ENCODE results near the gene SF3A1. TPM values are rescaled to one million over a fixed set of nuclear protein-coding genes. Genes with fewer than 3 reads are reported as not detected.

SF3A1 gene
- total and polyA plus RNA-seq, 9 of the 15 experiments (the other 6 are each of a cell fraction or from before 2014, with no cell fraction given): 6.7 to 228 (median 13.0) TPM

- no peaks in the 10 kb centered on the region for H3K9me3 ChIP-seq (replicated peaks; ENCODE audit: control insufficient read depth, insufficient read depth, low read depth, low read length)
- no peaks in the 10 kb centered on the region for H3K27me3 ChIP-seq (ENCODE audit: control insufficient read depth in 2 of 2, insufficient read depth in 2 of 2, low read length in 2 of 2)
- in situ Hi-C loops (cut with MboI) (no loop called here), intact Hi-C loops (cut with micrococcal nuclease) (no loop called here)
- no peak overlapping the region for H3K4me3 ChIP-seq
- no peak overlapping the region for H3K9ac ChIP-seq (ENCODE audit: insufficient read depth in 1 of 2, low read depth in 2 of 2, low read length in 2 of 2)
- H3K36me3 ChIP-seq (ENCODE audit: control insufficient read depth, insufficient read depth, low read length): peaks cover 16% of the 10 kb centered on the region; the same call in 1 of the 3 replicates
- no peaks in the 10 kb centered on the region for H3K79me2 ChIP-seq (ENCODE audit: control insufficient read depth, insufficient read depth, low read length)
- no peak overlapping the region for H3K4me2 ChIP-seq (ENCODE audit: insufficient read depth, low read length)
- ATAC-seq (no peak), DNase-seq (ENCODE audit: extremely low read depth in 1 of 4, low spot score in 3 of 4) (no peak), FAIRE-seq (no peak)
- no peaks in the 10 kb centered on the region for H3K9me1 ChIP-seq (ENCODE audit: control insufficient read depth, insufficient read depth, low read length)
- peaks cover 8 to 16% of the 10 kb centered on the region in 2 experiments; a peak in 2 of 5 replicates for H3K4me1 ChIP-seq (replicated peaks in 1 of 2; ENCODE audit: control insufficient read depth in 2 of 2, insufficient read depth in 2 of 2, low read length in 2 of 2)
- no peak overlapping the region for H3K27ac ChIP-seq (ENCODE audit: extremely low read depth, low read depth, low read length)
- POLR2A ChIA-PET: no interaction called here
- no peak overlapping the region for H2AFZ ChIP-seq (ENCODE audit: low read depth, low read length)
- CTCF ChIA-PET (ENCODE audit: low intra/inter-chr PET ratio): no interaction called here
- BruUV-seq (replicated peaks): no TSS peak
- 95% methylated on average over 3 of the region's 11 CpGs for WGBS (ENCODE audit: insufficient coverage, low coverage, missing lambda C conversion rate)
- H4K20me1 ChIP-seq (replicated peaks; ENCODE audit: control insufficient read depth, insufficient read depth, low read length): peaks cover 6% of the 10 kb centered on the region; the same call in 1 of the 2 replicates
- TF ChIP-seq ELF4 (CRISPR knock-in tag; IDR thresholded peaks at IDR 0.05): no peak
- no peak for TF ChIP-seq HES1 (IDR thresholded peaks at IDR 0.05; ENCODE audit: low read depth)
- no peak for TF ChIP-seq ZNF592 (IDR thresholded peaks at IDR 0.05)
- TF ChIP-seq SETDB1 (IDR thresholded peaks at IDR 0.05; ENCODE audit: low read length): no peak
- no peak for TF ChIP-seq ARID4B (CRISPR knock-in tag; IDR thresholded peaks at IDR 0.05)
- no peak for TF ChIP-seq ZNF766 (CRISPR knock-in tag; conservative IDR thresholded peaks at IDR 0.05)
- TF ChIP-seq E2F5 (CRISPR knock-in tag; IDR thresholded peaks at IDR 0.05): no peak
- no peak for TF ChIP-seq ZNF354B (CRISPR knock-in tag; IDR thresholded peaks at IDR 0.05)
- TF ChIP-seq FOXJ2 (tag; IDR thresholded peaks at IDR 0.05): no peak
- no peak for TF ChIP-seq KLF16 (IDR thresholded peaks at IDR 0.05)
- no peak for TF ChIP-seq ZBTB2 (IDR thresholded peaks at IDR 0.05)
Measured at GRCh38 chr22:30294830-30295229, 61.9 kb downstream of the SF3A1 start.

Data from K562 (cell line).